GM21367 (cell line): Measurements from ENCODE around the gene MUC6.

ENCODE experiments used
- ATAC-seq: cut with Tn5 transposase; IDR thresholded peaks from one replicate; pipeline ENCODE4 v1.9.1; 2021; ENCODE audit not compliant: unreplicated experiment

Gene MUC6

DNA sequence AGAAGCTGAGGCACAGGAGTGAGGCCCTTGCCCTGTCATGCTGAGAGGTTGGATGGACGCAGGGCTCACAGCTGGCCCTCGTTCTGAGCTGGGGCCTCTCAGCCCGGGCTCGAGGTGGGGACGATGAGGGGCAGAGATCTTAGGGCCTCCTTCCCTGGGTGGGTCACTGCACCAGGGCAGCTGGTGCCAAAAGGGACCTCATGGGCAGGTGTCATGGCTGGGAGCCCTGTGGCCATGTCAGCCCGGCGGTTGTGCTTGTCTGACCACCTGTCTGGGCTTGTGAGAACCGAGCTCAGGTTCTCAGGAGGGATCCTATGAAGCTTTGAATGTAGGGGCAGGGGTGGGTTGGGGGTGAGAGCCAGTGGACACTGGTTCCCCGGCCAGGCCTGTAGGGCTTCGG is 1.8 kb upstream of the MUC6 start:
- ATAC-seq = no peak

- ATAC-seq = no peak
Observed at GRCh38 chr11:1037506-1038055, 1.1 kb upstream of the MUC6 start.

GRCh38 chr11:1036931-1037330 is 413 bp upstream of the MUC6 start:
- ATAC-seq = no peak

DNA sequence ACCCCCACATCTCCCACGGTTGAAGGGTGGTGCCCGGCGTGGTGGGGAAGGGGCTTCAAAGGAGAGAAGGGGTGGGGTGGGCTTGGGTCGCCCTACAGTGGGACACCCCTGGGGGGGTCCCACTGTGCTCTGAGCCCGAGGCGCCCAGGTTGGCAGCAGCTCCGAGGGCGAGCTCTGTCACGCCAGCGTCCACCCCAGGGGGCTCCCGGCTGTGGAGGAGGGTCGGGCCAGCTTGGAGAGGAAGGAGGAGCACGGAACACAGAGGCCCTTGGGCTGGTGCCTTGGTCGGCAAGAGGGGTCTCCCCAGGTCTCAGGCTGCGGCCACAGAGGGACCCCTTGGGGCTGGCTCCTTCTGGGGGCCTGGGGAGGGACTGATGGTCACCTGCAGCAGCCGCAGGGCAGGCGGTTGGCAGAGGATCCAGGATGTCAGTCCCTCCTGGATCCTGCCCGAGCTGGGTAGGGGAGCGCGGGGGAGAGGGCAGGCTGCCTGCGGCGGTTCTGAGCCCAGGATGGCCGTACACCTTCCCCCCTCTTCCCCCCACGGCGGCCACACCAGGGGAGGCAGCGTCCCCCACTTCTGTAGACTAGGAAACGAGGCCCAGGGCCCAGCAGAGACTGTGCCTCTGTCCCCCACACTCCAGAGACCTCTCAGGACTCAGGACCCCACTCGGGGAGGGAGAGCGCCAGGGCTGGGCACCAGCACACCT is 788 bp downstream of the MUC6 start:
- ATAC-seq = no peak

- ATAC-seq = no peak
Observed at GRCh38 chr11:1034456-1035295, 1.8 kb downstream of the MUC6 start.

DNA sequence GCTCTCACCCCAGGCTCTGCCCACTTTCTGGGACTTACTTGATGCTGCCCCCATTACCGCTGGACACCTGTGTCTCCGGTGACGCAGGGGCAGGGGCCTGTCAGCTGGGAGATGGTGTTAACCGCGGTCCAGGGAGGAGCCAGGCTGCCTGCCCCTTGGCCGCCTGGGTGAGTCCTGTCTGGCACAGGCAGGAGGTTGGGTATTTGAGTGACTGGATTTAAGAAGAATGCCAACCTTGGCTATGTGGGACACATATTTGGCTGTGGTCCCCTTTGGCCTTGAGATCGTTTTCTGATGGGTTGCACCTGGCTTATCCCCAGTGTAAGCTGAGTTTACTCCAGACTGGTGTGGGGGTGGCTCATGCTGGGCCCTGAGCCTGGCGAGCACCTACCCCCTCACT is 2.5 kb downstream of the MUC6 start:
- ATAC-seq = no peak

DNA sequence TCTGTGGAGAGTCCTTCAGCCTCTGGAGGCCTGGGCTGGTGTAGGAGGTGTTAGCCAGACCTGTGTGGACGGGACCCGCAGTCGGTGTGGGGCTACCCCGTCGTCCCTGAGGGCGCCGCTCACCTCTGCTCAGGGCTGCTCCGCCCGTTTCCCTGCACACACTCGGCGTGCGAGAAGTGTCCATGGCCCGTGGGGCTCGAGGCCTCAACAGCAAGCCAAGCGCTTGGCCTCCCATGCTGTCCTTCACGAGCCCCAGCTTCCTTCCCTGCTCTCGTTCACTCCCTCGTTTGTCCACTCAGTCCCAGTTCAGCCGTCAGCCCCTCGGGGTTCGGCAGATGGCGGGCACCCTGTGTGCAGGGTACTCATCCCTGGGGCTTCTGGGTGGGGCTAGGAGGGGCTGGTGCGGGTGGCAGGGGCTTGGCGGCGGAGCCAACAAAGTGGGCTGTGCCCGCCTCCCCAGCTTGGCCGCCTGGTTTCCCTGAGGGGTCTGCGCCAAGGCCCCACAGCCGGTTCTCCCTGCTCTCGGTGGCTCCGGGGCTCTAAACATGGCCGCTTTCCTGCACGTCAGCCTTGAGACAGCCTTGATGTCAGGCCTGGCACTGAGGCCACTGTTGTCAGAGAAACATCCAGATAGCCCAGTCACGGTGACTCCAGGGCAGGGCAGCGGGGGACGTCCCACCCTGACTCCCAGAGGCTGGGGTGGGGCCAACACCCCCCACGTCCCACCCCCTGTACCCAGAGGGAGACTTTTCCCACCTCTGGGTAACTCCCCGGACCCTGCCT is 3.3 kb downstream of the MUC6 start:
- ATAC-seq = no peak

GRCh38 chr11:1032310-1032891 is 4.1 kb downstream of the MUC6 start:
- ATAC-seq = no peak

GRCh38 chr11:1031121-1031899 is 5.2 kb downstream of the MUC6 start:
- ATAC-seq = no peak

GRCh38 chr11:1030556-1030955 is 6.0 kb downstream of the MUC6 start:
- ATAC-seq = no peak

DNA sequence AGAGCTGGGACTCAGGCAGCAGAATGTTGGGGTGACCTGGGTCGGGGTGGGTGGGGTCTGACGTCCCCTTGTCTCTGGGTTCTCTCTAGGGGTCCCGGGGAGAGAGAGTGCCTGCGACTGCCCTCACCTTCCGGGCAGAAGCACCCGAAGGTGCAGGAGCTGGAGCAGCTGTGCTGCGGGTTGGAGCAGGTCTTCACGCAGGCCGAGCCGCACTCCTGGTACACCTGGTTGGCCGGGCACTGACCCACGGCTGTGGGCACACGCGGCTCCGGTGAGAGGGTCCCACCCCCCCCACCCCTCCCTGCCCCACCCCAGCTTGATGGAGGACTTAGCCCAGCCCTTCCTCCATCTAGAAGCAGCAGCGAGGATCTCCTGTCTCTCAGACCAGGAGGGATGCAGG is 6.4 kb downstream of the MUC6 start:
- no peak for ATAC-seq

DNA sequence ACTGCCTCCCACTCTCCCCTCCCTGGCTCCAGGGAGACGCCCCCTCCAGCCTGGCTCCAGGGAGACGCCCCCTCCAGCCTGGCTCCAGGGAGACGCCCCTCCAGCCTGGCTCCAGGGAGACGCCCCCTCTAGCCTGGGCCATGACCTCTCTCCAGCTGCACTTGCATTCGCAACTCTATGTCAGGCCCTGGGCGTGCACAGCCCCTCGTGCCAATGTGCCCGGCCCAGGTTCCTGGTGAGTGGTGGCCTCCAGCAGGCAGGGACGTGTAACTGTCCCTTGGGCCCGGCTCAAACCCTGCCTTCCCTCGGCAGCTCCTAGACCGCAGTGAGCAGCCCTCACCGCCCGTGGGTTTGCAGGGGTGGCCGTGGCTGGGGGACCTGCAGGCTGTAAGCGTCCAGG is 6.9 kb downstream of the MUC6 start:
- ATAC-seq = no peak

DNA sequence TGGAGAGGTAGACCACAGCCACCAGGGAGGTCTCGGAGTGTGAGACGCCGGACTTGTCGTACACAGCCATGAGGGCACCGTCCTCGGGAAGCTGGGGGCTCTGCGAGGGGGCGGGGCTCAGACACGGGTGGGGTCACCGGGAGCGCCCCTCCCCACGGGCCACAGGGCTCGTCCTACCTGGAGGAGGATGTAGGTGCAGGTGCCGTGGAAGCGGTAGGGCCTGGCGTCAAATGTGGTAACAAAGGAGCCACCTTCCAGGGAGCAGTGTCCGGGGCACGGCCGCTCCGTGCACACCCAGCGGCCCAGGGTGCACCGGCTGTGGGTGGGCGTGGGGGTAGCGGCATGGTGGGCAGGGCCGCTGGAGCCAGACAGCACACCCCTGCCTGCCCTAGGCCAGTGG is 7.5 kb downstream of the MUC6 start:
- no peak for ATAC-seq

DNA sequence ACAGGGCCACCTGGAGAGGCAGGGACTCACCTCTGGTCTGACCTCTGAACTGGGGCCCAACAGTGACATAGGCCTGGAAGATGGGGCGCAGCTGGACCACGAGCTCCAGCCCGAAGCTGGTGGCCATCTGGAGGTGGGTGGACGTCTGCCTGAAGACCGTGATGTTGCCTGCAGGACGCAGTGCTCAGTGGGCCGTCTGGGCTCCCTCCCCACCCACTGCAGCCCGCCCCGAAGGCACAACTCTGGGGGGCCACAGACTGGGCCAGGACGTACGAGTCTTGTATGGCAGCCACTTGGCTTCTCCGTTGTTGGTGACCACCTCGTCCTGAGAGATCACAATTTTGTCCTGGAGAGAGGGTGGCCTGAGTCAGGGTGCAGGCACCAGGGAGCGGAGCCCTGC is 7.9 kb downstream of the MUC6 start:
- ATAC-seq = no peak

DNA sequence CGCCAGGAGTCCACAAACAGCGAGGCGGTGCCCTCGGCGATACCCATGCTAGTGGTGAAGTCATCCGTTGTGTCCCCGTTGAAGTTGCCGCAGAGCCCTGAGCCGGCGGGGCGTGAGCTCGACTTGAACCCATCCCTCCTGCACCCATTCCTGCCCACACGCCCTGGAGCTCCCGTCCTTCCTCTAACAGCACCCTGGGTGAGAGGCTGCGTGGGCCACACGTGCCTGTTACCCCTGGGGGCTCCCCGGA is 8.3 kb downstream of the MUC6 start:
- no peak for ATAC-seq

DNA sequence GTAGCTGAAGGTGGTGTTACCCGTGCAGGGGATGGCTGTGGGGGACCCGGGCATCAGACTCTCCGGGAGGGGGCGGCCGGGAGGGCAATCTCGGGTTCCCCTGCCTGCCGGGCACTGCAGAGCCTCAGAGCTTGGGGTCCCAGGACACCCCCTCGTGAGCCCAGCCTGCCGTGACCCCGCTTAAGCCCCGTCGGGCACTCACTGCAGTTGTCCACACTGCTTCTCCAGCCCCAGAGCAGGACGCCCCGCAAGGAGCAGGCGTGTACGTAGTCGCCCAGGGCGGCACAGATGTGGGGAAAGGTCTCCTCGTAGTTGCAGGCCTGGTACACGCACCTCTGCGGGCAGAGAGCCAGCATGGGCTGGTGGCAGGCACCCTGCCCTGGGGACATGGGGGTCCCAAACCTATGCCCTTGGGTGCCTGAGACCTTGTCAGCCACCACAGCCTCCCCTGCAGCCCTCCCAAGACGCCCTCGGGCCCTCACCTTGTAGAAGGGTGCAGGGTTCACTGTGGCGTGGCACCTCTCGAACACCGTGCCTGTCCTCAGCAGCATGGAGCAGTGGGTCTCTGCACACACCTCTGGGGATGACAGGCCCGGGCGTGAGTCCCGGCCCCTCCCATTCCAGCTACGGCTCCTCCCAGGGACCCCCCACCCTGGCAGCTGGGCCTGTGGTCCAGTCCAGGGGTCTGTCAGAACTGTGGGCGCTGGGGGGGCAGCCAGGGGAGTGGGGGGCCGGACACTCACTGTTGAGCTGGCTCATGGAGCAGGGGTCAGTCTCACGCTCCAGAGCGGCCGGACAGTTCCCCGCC is 8.8 kb downstream of the MUC6 start:
- ATAC-seq = no peak

GRCh38 chr11:1026641-1027482 is 9.7 kb downstream of the MUC6 start:
- no peak for ATAC-seq

- ATAC-seq = no peak
Observed at GRCh38 chr11:1026163-1026450, 10.4 kb downstream of the MUC6 start.
